IMR-90 (cell line): ENCODE measurements around the gene PRIMA1. TPM values are rescaled to one million over a fixed set of nuclear protein-coding genes. Genes with fewer than 3 reads are reported as not detected.

ENCODE experiments used
- ATAC-seq: fragments of 200-7000 bp; cut with Tn5 transposase; 2 replicates; pipeline ENCODE4 v1.9.1; 2020; ENCODE audit warnings: low read depth, mild to moderate bottlenecking, moderate library complexity
- BruUV-seq: library from RNA; stranded (reverse); fragments of 400-500 nt; replicated peaks from 2 replicates; lab custom pipeline; 2021; lab: Mats Ljungman, UMichigan
- CTCF ChIA-PET: fragments of 300-600 bp; formaldehyde crosslinking; extraction: SDS; loops from one replicate; lab custom pipeline; 2021; ENCODE audit warnings: antibody characterized with exemption; lab: Yijun Ruan, JAX
- POLR2A ChIA-PET: fragments of 300-600 bp; sonication (Branson Sonifier 250); formaldehyde crosslinking; loops from one replicate; lab custom pipeline; 2022; ENCODE audit warnings: antibody characterized with exemption; ENCODE audit not compliant: unreplicated experiment; lab: Charles Lee
- DNase-seq: peaks from one replicate; pipeline ENCODE4 v3.0.0; 2013
- H2AFZ ChIP-seq: replicated peaks from 2 replicates; pipeline ENCODE3; 2013; ENCODE audit warnings: low read length, mild to moderate bottlenecking; ENCODE audit not compliant: poor library complexity
- H2AK5ac ChIP-seq: 2 replicates; pipeline ENCODE4 v1.6.1; 2013; ENCODE audit warnings: low read depth, low read length, inconsistent platforms
- H2AK9ac ChIP-seq: replicated peaks from 2 replicates; pipeline ENCODE3; 2013; ENCODE audit warnings: mild to moderate bottlenecking, low read depth, low read length, moderate library complexity; ENCODE audit not compliant: poor library complexity
- H2BK120ac ChIP-seq: 2 replicates; pipeline ENCODE4 v1.6.1; 2013; ENCODE audit warnings: low read depth, low read length, inconsistent platforms
- H2BK15ac ChIP-seq: 3 replicates; pipeline ENCODE4 v1.6.1; 2013; ENCODE audit warnings: low read depth, low read length, inconsistent platforms
- H2BK20ac ChIP-seq: 2 replicates; pipeline ENCODE4 v1.6.1; 2013; ENCODE audit warnings: low read depth, mild to moderate bottlenecking, inconsistent platforms, low read length, moderate library complexity
- H2BK5ac ChIP-seq: 2 replicates; pipeline ENCODE4 v1.6.1; 2013; ENCODE audit warnings: mild to moderate bottlenecking, low read depth, low read length, inconsistent platforms; ENCODE audit not compliant: poor library complexity, severe bottlenecking
- H3K14ac ChIP-seq: replicated peaks from 2 replicates; pipeline ENCODE4 v1.6.1; 2013; ENCODE audit warnings: low read depth, low read length, inconsistent platforms
- H3K18ac ChIP-seq: 2 replicates; pipeline ENCODE4 v1.6.1; 2013; ENCODE audit warnings: low read depth, low read length, control low read depth
- H3K23ac ChIP-seq: 2 replicates; pipeline ENCODE4 v1.6.1; 2013; ENCODE audit warnings: low read depth, low read length, inconsistent platforms
- H3K27ac ChIP-seq: 2 replicates; pipeline ENCODE4 v1.5.1; 2013; ENCODE audit warnings: mild to moderate bottlenecking, control low read depth, low read length; ENCODE audit not compliant: insufficient read depth
- H3K27me3 ChIP-seq: 2 replicates; pipeline ENCODE4 v1.6.1; 2013; ENCODE audit warnings: low read length; ENCODE audit not compliant: control insufficient read depth, insufficient read depth
- H3K36me3 ChIP-seq: 2 replicates; pipeline ENCODE4 v1.6.1; 2013; ENCODE audit warnings: low read length, mixed read lengths; ENCODE audit not compliant: control insufficient read depth, insufficient read depth
- H3K4ac ChIP-seq: 2 replicates; pipeline ENCODE4 v1.6.1; 2013; ENCODE audit warnings: low read depth, low read length, inconsistent platforms
- H3K4me1 ChIP-seq: 2 replicates; pipeline ENCODE4 v1.6.1; 2013; ENCODE audit warnings: low read length, mixed read lengths; ENCODE audit not compliant: control insufficient read depth, insufficient read depth
- H3K4me2 ChIP-seq: 2 replicates; pipeline ENCODE4 v1.6.1; 2013; ENCODE audit warnings: low read depth, mild to moderate bottlenecking, control low read depth, low read length, moderate library complexity
- H3K4me3 ChIP-seq: 2 replicates; pipeline ENCODE4 v1.5.1; 2013; ENCODE audit warnings: low read depth, mild to moderate bottlenecking, control low read depth, low read length, moderate library complexity; ENCODE audit not compliant: insufficient read depth
- H3K56ac ChIP-seq: 2 replicates; pipeline ENCODE4 v1.6.1; 2013; ENCODE audit warnings: low read length, inconsistent platforms; ENCODE audit not compliant: insufficient read depth; ENCODE audit errors: extremely low read depth
- H3K79me1 ChIP-seq, 2 experiments: 2 replicates each; pipeline ENCODE4 v1.6.1; 2013; ENCODE audit warnings: low read length in 2 of 2, inconsistent platforms in 1 of 2, low read depth in 1 of 2
- H3K9ac ChIP-seq: 2 replicates; pipeline ENCODE4 v1.6.1; 2013; ENCODE audit warnings: low read depth, low read length, control low read depth
- H3K9me1 ChIP-seq: 2 replicates; pipeline ENCODE4 v1.6.1; 2013; ENCODE audit warnings: low read length, inconsistent platforms; ENCODE audit not compliant: insufficient read depth
- H3K9me3 ChIP-seq: 2 replicates; pipeline ENCODE4 v1.6.1; 2013; ENCODE audit warnings: low read length; ENCODE audit not compliant: control insufficient read depth, insufficient read depth
- H4K20me1 ChIP-seq: 2 replicates; pipeline ENCODE4 v1.6.1; 2013; ENCODE audit warnings: low read length, inconsistent platforms; ENCODE audit not compliant: insufficient read depth
- H4K5ac ChIP-seq: 2 replicates; pipeline ENCODE4 v1.6.1; 2013; ENCODE audit warnings: mild to moderate bottlenecking, low read depth, low read length, control low read depth
- H4K8ac ChIP-seq, 2 experiments: 2 replicates each; pipeline ENCODE4 v1.6.1; 2013; ENCODE audit warnings: low read depth in 2 of 2, low read length in 2 of 2, control low read depth in 1 of 2, inconsistent platforms in 1 of 2
- H4K91ac ChIP-seq: 2 replicates; pipeline ENCODE4 v1.6.1; 2013; ENCODE audit warnings: low read depth, low read length, inconsistent platforms; ENCODE audit not compliant: insufficient read depth
- BHLHE40 ChIP-seq: fragments of 150-350 bp; IDR thresholded peaks from 2 replicates; pipeline ENCODE4 v1.6.1; 2016; ENCODE audit warnings: mild to moderate bottlenecking, low read depth, low read length
- CEBPB ChIP-seq: IDR thresholded peaks from 2 replicates; pipeline ENCODE4 v1.6.1; 2012; ENCODE audit warnings: low read depth, low read length, improper control_type of control experiment
- CHD1 ChIP-seq: IDR thresholded peaks from 2 replicates; pipeline ENCODE4 v1.6.1; 2012; ENCODE audit warnings: low read depth, low read length, improper control_type of control experiment
- CTCF ChIP-seq: conservative IDR thresholded peaks from 2 replicates; pipeline ENCODE4 v1.5.1; 2012; ENCODE audit warnings: mild to moderate bottlenecking, low read depth, low read length, improper control_type of control experiment
- ELK1 ChIP-seq: fragments of 150-350 bp; IDR thresholded peaks from 2 replicates; pipeline ENCODE4 v1.6.1; 2016; ENCODE audit warnings: low read depth, mild to moderate bottlenecking, low read length, moderate library complexity, borderline replicate concordance
- FOS ChIP-seq: fragments of 150-350 bp; IDR thresholded peaks from 2 replicates; pipeline ENCODE4 v1.6.1; 2016; ENCODE audit warnings: low read depth, low read length
- MAFK ChIP-seq: IDR thresholded peaks from 2 replicates; pipeline ENCODE4 v1.6.1; 2012; ENCODE audit warnings: low read depth, low read length, improper control_type of control experiment
- MAZ ChIP-seq: IDR thresholded peaks from 2 replicates; pipeline ENCODE4 v1.6.1; 2012; ENCODE audit warnings: low read depth, mild to moderate bottlenecking, low read length, improper control_type of control experiment, moderate library complexity, borderline replicate concordance
- MXI1 ChIP-seq: IDR thresholded peaks from 2 replicates; pipeline ENCODE4 v1.6.1; 2012; ENCODE audit warnings: low read depth, mild to moderate bottlenecking, low read length, moderate library complexity, borderline replicate concordance
- NFE2L2 ChIP-seq: fragments of 150-350 bp; IDR thresholded peaks from 2 replicates; pipeline ENCODE4 v1.6.1; 2016; ENCODE audit warnings: low read depth, mild to moderate bottlenecking, low read length
- POLR2A ChIP-seq: IDR thresholded peaks from 2 replicates; pipeline ENCODE4 v1.6.1; 2012; ENCODE audit warnings: mild to moderate bottlenecking, low read depth, low read length
- RAD21 ChIP-seq: IDR thresholded peaks from 2 replicates; pipeline ENCODE4 v1.6.1; 2012; ENCODE audit warnings: low read length, improper control_type of control experiment
- RCOR1 ChIP-seq: IDR thresholded peaks from 2 replicates; pipeline ENCODE4 v1.6.1; 2012; ENCODE audit warnings: mild to moderate bottlenecking, low read length, improper control_type of control experiment; ENCODE audit not compliant: insufficient replicate concordance
- RFX5 ChIP-seq: IDR thresholded peaks from 2 replicates; pipeline ENCODE4 v1.8.0; 2012; ENCODE audit warnings: low read depth, mild to moderate bottlenecking, low read length, moderate library complexity
- SMC3 ChIP-seq: fragments of 150-350 bp; IDR thresholded peaks from 2 replicates; pipeline ENCODE4 v1.6.1; 2016; ENCODE audit warnings: low read depth, mild to moderate bottlenecking, antibody characterized with exemption, low read length, moderate library complexity
- USF2 ChIP-seq: fragments of 150-350 bp; IDR thresholded peaks from 2 replicates; pipeline ENCODE4 v1.6.1; 2017; ENCODE audit warnings: mild to moderate bottlenecking, antibody characterized with exemption, low read length, low read depth
- WGBS, 2 experiments: methylation state at CpG; one replicate each; pipeline versions ENCODE4 v1.1.5 to v1.1.7; 2013; ENCODE audit warnings: missing lambda C conversion rate in 2 of 2; ENCODE audit not compliant: insufficient read length in 1 of 2; ENCODE audit errors: extremely low coverage in 2 of 2; 5-methylcytosine and 5-hydroxymethylcytosine counted together
- dilution Hi-C: fragments of 300-500 bp; cut with HindIII; formaldehyde crosslinking; loops from one replicate; pipeline ENCODE4 v1.14.3; 2018; ENCODE audit warnings: low sequenced_read_pairs; ENCODE audit not compliant: unreplicated experiment
- in situ Hi-C: fragments of 300-500 bp; cut with MboI; formaldehyde crosslinking; loops from 3 replicates; pipeline ENCODE4 v1.14.3; 2019; ENCODE audit warnings: low sequenced_read_pairs, inconsistent platforms, mixed read lengths
- intact Hi-C: fragments of 100-400 bp; cut with micrococcal nuclease; formaldehyde crosslinking; loops from 2 replicates; pipeline ENCODE4 v1.10.0; 2022
- polyA plus RNA-seq, 3 experiments: library from polyadenylated mRNA; depleted of rRNA; stranded (reverse); fragments of >200 nt; gene quantifications; 2 replicates each; pipeline ENCODE4 v1.2.3, GENCODE V29; 2012; ENCODE audit warnings: low replicate concordance in 1 of 3
- total RNA-seq: library from RNA; depleted of rRNA; stranded (reverse); fragments of >200 nt; gene quantifications from 2 replicates; pipeline ENCODE4 v1.2.3, GENCODE V29; 2012

The PRIMA1 gene
- total and polyA plus RNA-seq, 2 of the 4 experiments (the other 2 are of a cell fraction): not detected

GRCh38 chr14:93811020-93811419 lies 22.7 kb upstream of the PRIMA1 start:
- Histone ChIP-seq H3K14ac (no peak overlapping the region), H3K56ac (no peak overlapping the region), H3K4ac (no peak overlapping the region), H4K20me1 (no peaks in the 10 kb centered on the region), H3K4me2 (no peak overlapping the region), H3K9me3 (peaks cover 12% of the 10 kb centered on the region; the same call in 1 of the 2 replicates), H2AK9ac (no peak overlapping the region), H2BK5ac (no peak overlapping the region), H4K5ac (no peak overlapping the region), H3K18ac (no peak overlapping the region), H3K36me3 (no peaks in the 10 kb centered on the region), H3K9me1 (no peaks in the 10 kb centered on the region), H4K8ac (no peak overlapping the region), H2BK15ac (no peak overlapping the region), H2AK5ac (no peak overlapping the region), H3K23ac (no peak overlapping the region), H3K27ac (no peak overlapping the region), H3K4me3 (no peak overlapping the region), H3K4me1 (no peaks in the 10 kb centered on the region), H2BK20ac (no peak overlapping the region), H3K27me3 (no peaks in the 10 kb centered on the region), H2AFZ (no peak overlapping the region), H4K91ac (no peak overlapping the region), H2BK120ac (no peak overlapping the region), H3K79me1 (no peaks in the 10 kb centered on the region), H3K9ac (no peak overlapping the region)
- no peak for DNase-seq
- CTCF ChIA-PET: no interaction called here
- ATAC-seq: no peak
- in situ Hi-C loops: no loop called here
- BruUV-seq: no TSS peak
- POLR2A ChIA-PET: no interaction called here
- WGBS, 2 experiments: no CpG with 5 or more reads among the region's 1 CpG
- dilution Hi-C loops: no loop called here
- TF ChIP-seq RFX5 (no peak), RAD21 (no peak), BHLHE40 (no peak), MAZ (no peak), RCOR1 (no peak), ELK1 (no peak), MXI1 (no peak), CEBPB (no peak), SMC3 (no peak), MAFK (no peak), NFE2L2 (no peak), USF2 (no peak), CHD1 (no peak), CTCF (no peak), POLR2A (no peak), FOS (no peak)
- intact Hi-C loops: no loop called here
